GM23338 (cell line): ENCODE measurements around the gene UNK. TPM values are rescaled to one million over a fixed set of nuclear protein-coding genes. Genes with fewer than 3 reads are reported as not detected.

Experiments used
- ATAC-seq: fragments of 200-7000 bp; cut with Tn5 transposase; 3 replicates; pipeline ENCODE4 v1.9.1; 2020
- DNase-seq: peaks from one replicate; pipeline ENCODE4 v3.0.0-alpha.2; 2015; ENCODE audit warnings: low spot score
- H2AFZ ChIP-seq: fragments of 200-600 bp; sonication (generic); 2 replicates; pipeline ENCODE4 v1.8.0; 2016; ENCODE audit warnings: antibody characterized with exemption, mild to moderate bottlenecking, moderate library complexity
- H3F3A ChIP-seq: fragments of 200-600 bp; sonication (generic); replicated peaks from 2 replicates; pipeline ENCODE4 v1.8.0; 2017; ENCODE audit warnings: antibody characterized with exemption, mixed run types, low read depth
- H3K27ac ChIP-seq: fragments of 200-600 bp; sonication (generic); 2 replicates; pipeline ENCODE4 v1.6.1; 2016; ENCODE audit warnings: low read depth
- H3K27me3 ChIP-seq: fragments of 200-600 bp; sonication (generic); 2 replicates; pipeline ENCODE4 v1.8.0; 2016; ENCODE audit warnings: mild to moderate bottlenecking, mixed run types, moderate library complexity; ENCODE audit not compliant: insufficient read depth
- H3K36me3 ChIP-seq: fragments of 200-600 bp; sonication (generic); 2 replicates; pipeline ENCODE4 v1.8.0; 2016; ENCODE audit warnings: mild to moderate bottlenecking; ENCODE audit not compliant: insufficient read depth
- H3K4me1 ChIP-seq: fragments of 200-600 bp; sonication (generic); 2 replicates; pipeline ENCODE4 v1.8.0; 2016; ENCODE audit warnings: mild to moderate bottlenecking, moderate library complexity; ENCODE audit not compliant: insufficient read depth
- H3K4me2 ChIP-seq: fragments of 200-600 bp; sonication (generic); 2 replicates; pipeline ENCODE4 v1.7.1; 2017; ENCODE audit warnings: mixed run types
- H3K4me3 ChIP-seq: fragments of 200-600 bp; sonication (generic); 2 replicates; pipeline ENCODE4 v1.6.1; 2016; ENCODE audit warnings: mixed run types
- H3K79me2 ChIP-seq: fragments of 200-600 bp; sonication (generic); replicated peaks from 2 replicates; pipeline ENCODE4 v1.8.0; 2017; ENCODE audit warnings: mild to moderate bottlenecking; ENCODE audit not compliant: insufficient read depth
- H3K9me2 ChIP-seq: fragments of 200-600 bp; sonication (generic); 2 replicates; pipeline ENCODE4 v1.8.0; 2017; ENCODE audit not compliant: insufficient read depth
- H4K20me1 ChIP-seq: fragments of 200-600 bp; sonication (generic); replicated peaks from 2 replicates; pipeline ENCODE4 v1.8.0; 2017; ENCODE audit warnings: mild to moderate bottlenecking; ENCODE audit not compliant: insufficient read depth
- H3K27ac Mint-ChIP-seq: 2 replicates; pipeline ENCODE4 v1.8.0; 2020; ENCODE audit warnings: inconsistent platforms, mild to moderate bottlenecking, moderate library complexity, mixed read lengths
- H3K27me3 Mint-ChIP-seq: 3 replicates; pipeline ENCODE4 v1.8.0; 2022; ENCODE audit warnings: low read depth, mild to moderate bottlenecking, moderate library complexity, mixed read lengths, inconsistent platforms; ENCODE audit not compliant: insufficient read depth, poor library complexity
- H3K36me3 Mint-ChIP-seq: 3 replicates; pipeline ENCODE4 v1.8.0; 2021; ENCODE audit warnings: low read depth, mild to moderate bottlenecking, inconsistent platforms, moderate library complexity, mixed read lengths
- H3K4me1 Mint-ChIP-seq: 3 replicates; pipeline ENCODE4 v1.8.0; 2020; ENCODE audit warnings: mild to moderate bottlenecking, inconsistent platforms, mixed read lengths
- H3K4me3 Mint-ChIP-seq: 3 replicates; pipeline ENCODE4 v1.8.0; 2021; ENCODE audit warnings: moderate library complexity, mild to moderate bottlenecking, inconsistent platforms, mixed read lengths
- H3K9me3 Mint-ChIP-seq: 3 replicates; pipeline ENCODE4 v1.8.0; 2020; ENCODE audit warnings: moderate library complexity, mild to moderate bottlenecking, inconsistent platforms, mixed read lengths
- CREB1 ChIP-seq: fragments of 250-450 bp; sonication (Bioruptor Pico); IDR thresholded peaks from 2 replicates; pipeline ENCODE4 v1.5.0; 2020; ENCODE audit warnings: low read depth, mild to moderate bottlenecking, moderate library complexity
- CTCF ChIP-seq, 2 experiments: fragments of 200-600 bp in 1 of 2; sonication (generic) in 1 of 2; conservative IDR thresholded peaks; 2 replicates each; pipeline versions ENCODE4 v1.5.1 to v1.6.1; 2016 to 2017; ENCODE audit warnings: antibody characterized with exemption in 2 of 2, low read depth in 2 of 2, mild to moderate bottlenecking in 2 of 2, moderate library complexity in 1 of 2
- ETS1 ChIP-seq: IDR thresholded peaks from 2 replicates; pipeline ENCODE4 v1.6.1; 2016; ENCODE audit warnings: antibody characterized with exemption
- EZH2 ChIP-seq: fragments of 200-600 bp; sonication (generic); IDR thresholded peaks from one replicate; pipeline ENCODE4 v1.8.0; 2017; ENCODE audit warnings: antibody characterized with exemption, mild to moderate bottlenecking, low read depth; ENCODE audit not compliant: unreplicated experiment
- EZH2phosphoT487 ChIP-seq: fragments of 200-600 bp; sonication (generic); IDR thresholded peaks from one replicate; pipeline ENCODE4 v1.8.1; 2018; ENCODE audit warnings: antibody characterized with exemption; ENCODE audit not compliant: unreplicated experiment
- JUNB ChIP-seq: IDR thresholded peaks from one replicate; pipeline ENCODE4 v1.6.1; 2016; ENCODE audit warnings: antibody characterized with exemption; ENCODE audit not compliant: unreplicated experiment
- NANOG ChIP-seq: IDR thresholded peaks from 2 replicates; pipeline ENCODE4 v1.6.1; 2016; ENCODE audit warnings: antibody characterized with exemption, borderline replicate concordance
- POLR2AphosphoS5 ChIP-seq: IDR thresholded peaks from 2 replicates; pipeline ENCODE4 v1.6.1; 2016; ENCODE audit warnings: antibody characterized with exemption, low read depth
- REST ChIP-seq: IDR thresholded peaks from one replicate; pipeline ENCODE4 v1.6.1; 2018; ENCODE audit warnings: antibody characterized with exemption; ENCODE audit not compliant: unreplicated experiment
- STAT1 ChIP-seq: IDR thresholded peaks from one replicate; pipeline ENCODE4 v1.6.1; 2016; ENCODE audit warnings: antibody characterized with exemption; ENCODE audit not compliant: unreplicated experiment
- ZNF114 ChIP-seq: fragments of 250-450 bp; sonication (Bioruptor Pico); IDR thresholded peaks from 2 replicates; pipeline ENCODE4 v1.5.0; 2020; ENCODE audit warnings: mild to moderate bottlenecking, moderate library complexity
- ZNF331 ChIP-seq: fragments of 250-450 bp; sonication (Bioruptor Pico); IDR thresholded peaks from 2 replicates; pipeline ENCODE4 v1.5.0; 2020; ENCODE audit warnings: low read depth, mild to moderate bottlenecking, moderate library complexity
- ZNF462 ChIP-seq: fragments of 250-450 bp; sonication (Bioruptor Pico); IDR thresholded peaks from 2 replicates; pipeline ENCODE4 v1.5.0; 2020; ENCODE audit warnings: mild to moderate bottlenecking, moderate library complexity
- polyA plus RNA-seq: library from polyadenylated mRNA; unstranded; fragments of >200 nt; fragmentation: Nextera tagmentation; extraction: Ambion mirVana; gene quantifications from 2 replicates; pipeline ENCODE4 v1.2.1, GENCODE V29; 2016
- total RNA-seq: library from RNA; depleted of rRNA; stranded (reverse); fragments of >200 nt; shearing (Covaris generic); gene quantifications from 2 replicates; pipeline ENCODE4 v1.2.3, GENCODE V29; 2014

Gene UNK
- total and polyA plus RNA-seq, 2 experiments from 2014 or later = 21.8 to 65.2 TPM

- peaks cover 4% of the 10 kb centered on the region; the same call in 1 of the 2 replicates for H3F3A ChIP-seq
- no peaks in the 10 kb centered on the region for H3K27me3 ChIP-seq
- no peaks in the 10 kb centered on the region for H4K20me1 ChIP-seq
- no peaks in the 10 kb centered on the region for H3K79me2 ChIP-seq
- no peaks in the 10 kb centered on the region for H3K9me2 ChIP-seq
- H3K27ac ChIP-seq = no peak overlapping the region
- no peak overlapping the region for H2AFZ ChIP-seq
- H3K9me3 Mint-ChIP-seq = no peaks in the 10 kb centered on the region
- no peaks in the 10 kb centered on the region for H3K4me1 ChIP-seq
- H3K27me3 Mint-ChIP-seq = peaks cover 15% of the 10 kb centered on the region
- no peak overlapping the region for H3K4me3 Mint-ChIP-seq
- peaks cover 13% of the 10 kb centered on the region for H3K4me1 Mint-ChIP-seq
- H3K4me3 ChIP-seq = no peak overlapping the region
- DNase-seq (no peak), ATAC-seq (no peak)
- no peak for TF ChIP-seq ZNF114 (CRISPR knock-in tag)
- no peak for TF ChIP-seq POLR2AphosphoS5
- TF ChIP-seq ETS1 = no peak
- TF ChIP-seq REST = no peak
- TF ChIP-seq ZNF331 (CRISPR knock-in tag) = no peak
- no peak for TF ChIP-seq CTCF (conservative IDR thresholded peaks at IDR 0.05; ENCODE audit: low read depth in 2 of 2)
- TF ChIP-seq NANOG = no peak
- no peak for TF ChIP-seq CREB1 (CRISPR knock-in tag)
- no peak for TF ChIP-seq EZH2
- TF ChIP-seq STAT1 = no peak
- TF ChIP-seq ZNF462 (CRISPR knock-in tag) = no peak
- TF ChIP-seq EZH2phosphoT487 = no peak
- TF ChIP-seq JUNB = no peak
- no peak overlapping the region for H3K27ac Mint-ChIP-seq
- H3K36me3 Mint-ChIP-seq = no peaks in the 10 kb centered on the region
- no peaks in the 10 kb centered on the region for H3K36me3 ChIP-seq
- no peak overlapping the region for H3K4me2 ChIP-seq
Observed at GRCh38 chr17:75756451-75757085, 28.0 kb upstream of the UNK start.
